Vagina (tissue), 2 donors: ENCODE results near the gene KAT5. TPM values are rescaled to one million over a fixed set of nuclear protein-coding genes. Genes with fewer than 3 reads are reported as not detected.
"Not testable (repeated sequence)": the region's sequence is repeated elsewhere in the genome, so short reads cannot be mapped to it uniquely, and the experiment has no call there.

Source experiments
- DNase-seq, 2 donors: peaks; one replicate each; pipeline ENCODE4 v3.0.0-alpha.2; 2017; ENCODE audit errors: extremely low spot score in 2 of 2
- H3K27ac ChIP-seq: fragments of 200-600 bp; sonication (generic); one replicate; pipeline ENCODE4 v1.5.1; 2019
- H3K27me3 ChIP-seq: fragments of 200-600 bp; sonication (generic); one replicate; pipeline ENCODE4 v1.5.1; 2019
- H3K36me3 ChIP-seq, 2 donors: fragments of 200-600 bp; sonication (generic); one replicate each; pipeline ENCODE4 v1.5.1; 2017 to 2019
- H3K4me1 ChIP-seq: fragments of 200-600 bp; sonication (generic); one replicate; pipeline ENCODE4 v1.5.1; 2019
- H3K4me3 ChIP-seq, 2 donors: fragments of 200-600 bp; sonication (generic); 1 replicate in 1 of 2; 2 replicates in 1 of 2; pipeline ENCODE4 v1.5.1; 2016 to 2019
- H3K9me3 ChIP-seq: fragments of 200-600 bp; sonication (generic); one replicate; pipeline ENCODE4 v1.5.1; 2019
- POLR2A ChIP-seq, 2 donors: fragments of 450-650 bp; IDR thresholded peaks; one replicate each; pipeline ENCODE4 v1.6.1; 2017; ENCODE audit warnings: antibody characterized with exemption in 2 of 2, mild to moderate bottlenecking in 2 of 2, moderate library complexity in 2 of 2
- POLR2AphosphoS5 ChIP-seq, 2 donors: sonication (generic); formaldehyde crosslinking; IDR thresholded peaks; one replicate each; pipeline ENCODE4 v1.9.0; 2017; ENCODE audit warnings: antibody characterized with exemption in 2 of 2, mild to moderate bottlenecking in 2 of 2, low read depth in 1 of 2; ENCODE audit not compliant: insufficient read depth in 1 of 2
- intact Hi-C: fragments of 100-400 bp; cut with DNase I; formaldehyde crosslinking; loops from one replicate; pipeline ENCODE4 v1.15.1; 2023
- total RNA-seq: library from RNA; depleted of rRNA; stranded (reverse); fragments of >200 nt; gene quantifications from one replicate; pipeline ENCODE4 v1.2.3, GENCODE V29; 2016
- TF ChIP-seq, protein P1 (sequence below), 3 experiments: fragments of 450-650 bp in 2 of 3; fragments of 200-600 bp in 1 of 3; sonication (generic) in 1 of 3; IDR thresholded peaks; one replicate each; pipeline ENCODE4 v1.5.1; 2017 to 2019; ENCODE audit warnings: antibody characterized with exemption in 3 of 3, mild to moderate bottlenecking in 2 of 3, moderate library complexity in 2 of 3

KAT5 gene
- total RNA-seq, 1 donor from 2014 or later: 58.9 TPM

DNA sequence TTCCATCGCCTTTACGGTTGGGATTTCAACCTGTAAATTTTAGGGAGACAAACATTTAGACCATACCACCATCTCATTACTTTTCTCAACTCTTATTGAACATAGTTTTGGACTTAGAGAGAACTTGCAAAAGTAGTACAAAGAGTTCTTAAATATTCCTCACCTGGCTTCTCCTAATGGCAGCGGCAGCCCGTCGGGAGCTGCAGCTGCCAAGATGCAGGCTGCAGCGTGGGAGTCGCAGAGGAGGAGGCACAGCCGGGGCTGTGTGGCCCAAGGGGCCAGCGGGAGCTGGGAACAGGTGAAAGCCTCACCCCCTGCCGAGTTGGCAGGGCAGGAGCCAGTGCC, 31.6 kb downstream of the KAT5 start:
- Histone ChIP-seq H3K4me1 (no peaks in the 10 kb centered on the region), H3K27ac (no peak overlapping the region), H3K27me3 (no peaks in the 10 kb centered on the region), H3K36me3 (no peaks in the 10 kb centered on the region), H3K4me3 (no peak overlapping the region), H3K9me3 (no peaks in the 10 kb centered on the region)
- TF ChIP-seq POLR2AphosphoS5 (IDR thresholded peaks at IDR 0.05; ENCODE audit: insufficient read depth in 1 of 2, low read depth in 1 of 2): no peak
- TF ChIP-seq, protein P1, sequence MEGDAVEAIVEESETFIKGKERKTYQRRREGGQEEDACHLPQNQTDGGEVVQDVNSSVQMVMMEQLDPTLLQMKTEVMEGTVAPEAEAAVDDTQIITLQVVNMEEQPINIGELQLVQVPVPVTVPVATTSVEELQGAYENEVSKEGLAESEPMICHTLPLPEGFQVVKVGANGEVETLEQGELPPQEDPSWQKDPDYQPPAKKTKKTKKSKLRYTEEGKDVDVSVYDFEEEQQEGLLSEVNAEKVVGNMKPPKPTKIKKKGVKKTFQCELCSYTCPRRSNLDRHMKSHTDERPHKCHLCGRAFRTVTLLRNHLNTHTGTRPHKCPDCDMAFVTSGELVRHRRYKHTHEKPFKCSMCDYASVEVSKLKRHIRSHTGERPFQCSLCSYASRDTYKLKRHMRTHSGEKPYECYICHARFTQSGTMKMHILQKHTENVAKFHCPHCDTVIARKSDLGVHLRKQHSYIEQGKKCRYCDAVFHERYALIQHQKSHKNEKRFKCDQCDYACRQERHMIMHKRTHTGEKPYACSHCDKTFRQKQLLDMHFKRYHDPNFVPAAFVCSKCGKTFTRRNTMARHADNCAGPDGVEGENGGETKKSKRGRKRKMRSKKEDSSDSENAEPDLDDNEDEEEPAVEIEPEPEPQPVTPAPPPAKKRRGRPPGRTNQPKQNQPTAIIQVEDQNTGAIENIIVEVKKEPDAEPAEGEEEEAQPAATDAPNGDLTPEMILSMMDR (IDR thresholded peaks at IDR 0.05): no peak
- no peak for TF ChIP-seq POLR2A (IDR thresholded peaks at IDR 0.05)
- intact Hi-C loops: no loop called here
- no peak for DNase-seq

DNA sequence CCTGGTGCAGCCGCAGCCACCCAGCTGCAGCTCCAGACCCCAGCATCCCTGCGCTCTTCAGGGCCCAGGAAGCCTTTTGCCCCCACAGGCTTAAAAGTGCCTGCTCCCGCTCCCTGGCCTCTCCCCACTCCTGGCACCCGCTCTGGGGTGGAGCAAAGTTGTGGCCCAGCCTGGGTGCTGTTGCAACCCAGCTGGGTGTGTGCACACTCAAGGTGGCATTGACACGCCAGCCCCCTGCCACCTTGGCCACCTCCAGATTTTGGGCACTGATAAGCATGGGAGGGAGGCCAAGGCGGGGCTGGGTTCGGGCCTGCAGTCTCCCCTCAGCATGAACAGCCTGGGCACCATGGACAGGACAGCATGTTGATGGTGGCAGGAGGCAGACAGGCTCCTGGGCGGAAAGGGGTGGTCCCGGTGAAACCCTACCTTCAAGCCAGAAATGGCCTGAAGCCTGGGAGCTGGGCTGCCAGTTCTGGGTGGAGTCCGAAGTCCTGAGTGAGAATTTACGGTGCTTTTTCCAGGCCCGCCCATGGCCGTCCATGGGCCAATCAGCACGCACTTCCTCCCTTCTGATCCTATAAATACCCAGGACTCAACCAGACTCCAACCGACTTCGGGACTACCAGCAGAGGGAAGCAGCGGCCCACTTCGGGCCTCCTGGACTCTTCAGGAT, 32.1 kb downstream of the KAT5 start:
- H3K4me1 ChIP-seq: no peaks in the 10 kb centered on the region
- no peak for DNase-seq
- no peak overlapping the region for H3K27ac ChIP-seq
- H3K27me3 ChIP-seq: no peaks in the 10 kb centered on the region
- TF ChIP-seq POLR2AphosphoS5 (IDR thresholded peaks at IDR 0.05; ENCODE audit: insufficient read depth in 1 of 2, low read depth in 1 of 2): no peak
- H3K9me3 ChIP-seq: no peaks in the 10 kb centered on the region
- H3K36me3 ChIP-seq: no peaks in the 10 kb centered on the region
- H3K4me3 ChIP-seq: no peak overlapping the region
- intact Hi-C loops: no loop called here

DNA sequence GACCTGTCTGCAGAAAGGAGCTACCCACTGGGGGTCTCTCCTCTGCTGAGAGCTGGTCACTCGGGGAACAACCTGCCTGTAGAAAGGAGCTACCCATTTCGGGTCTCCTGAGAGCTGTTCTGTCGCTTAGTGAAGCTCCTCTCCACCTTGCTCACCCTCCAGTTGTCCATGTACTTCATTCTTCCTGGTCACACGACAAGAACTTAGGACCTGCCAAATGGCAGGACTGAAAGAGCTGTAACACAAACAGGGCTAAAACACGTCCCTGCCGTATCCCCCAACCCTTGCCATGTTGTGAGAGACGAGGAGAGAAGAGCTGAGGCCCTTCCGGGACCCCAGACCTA, 32.6 kb downstream of the KAT5 start:
- TF ChIP-seq, protein P1 (IDR thresholded peaks at IDR 0.05): no peak
- no peak for TF ChIP-seq POLR2AphosphoS5 (IDR thresholded peaks at IDR 0.05; ENCODE audit: insufficient read depth in 1 of 2, low read depth in 1 of 2)
- H3K27me3 ChIP-seq: no peaks in the 10 kb centered on the region
- intact Hi-C loops: no loop called here
- no peaks in the 10 kb centered on the region for H3K4me1 ChIP-seq
- no peaks in the 10 kb centered on the region for H3K36me3 ChIP-seq
- H3K27ac ChIP-seq: no peak overlapping the region
- H3K4me3 ChIP-seq: no peak overlapping the region
- DNase-seq: no peak
- H3K9me3 ChIP-seq: no peaks in the 10 kb centered on the region

DNA sequence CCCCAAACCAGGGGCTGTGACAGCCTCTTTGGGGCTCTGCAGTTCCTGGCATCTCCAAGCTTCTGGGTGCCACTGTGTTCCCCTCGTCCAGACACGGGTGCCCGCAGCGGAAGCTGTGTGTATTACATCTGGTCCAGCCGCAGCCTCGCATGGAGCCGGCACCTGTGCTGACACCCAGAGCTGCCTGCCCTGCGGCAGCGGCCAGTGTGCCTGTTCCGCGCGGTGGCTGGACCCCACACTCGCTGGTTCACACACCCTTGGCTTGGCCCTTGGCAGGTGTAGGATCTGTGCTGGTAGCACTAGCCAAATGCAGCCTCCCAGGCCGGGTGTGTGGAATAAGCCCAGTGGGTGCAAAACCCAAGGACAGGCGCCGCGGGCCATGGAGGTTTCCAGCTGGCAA, 33.0 kb downstream of the KAT5 start:
- H3K4me1 ChIP-seq: no peaks in the 10 kb centered on the region
- H3K27me3 ChIP-seq: no peaks in the 10 kb centered on the region
- no peak overlapping the region for H3K27ac ChIP-seq
- H3K4me3 ChIP-seq: no peak overlapping the region
- intact Hi-C loops: no loop called here
- no peaks in the 10 kb centered on the region for H3K36me3 ChIP-seq
- no peaks in the 10 kb centered on the region for H3K9me3 ChIP-seq
- TF ChIP-seq, protein P1 (IDR thresholded peaks at IDR 0.05): no peak
- TF ChIP-seq POLR2AphosphoS5 (IDR thresholded peaks at IDR 0.05; ENCODE audit: insufficient read depth in 1 of 2, low read depth in 1 of 2) (no peak), POLR2A (IDR thresholded peaks at IDR 0.05) (no peak)
- DNase-seq: no peak

DNA sequence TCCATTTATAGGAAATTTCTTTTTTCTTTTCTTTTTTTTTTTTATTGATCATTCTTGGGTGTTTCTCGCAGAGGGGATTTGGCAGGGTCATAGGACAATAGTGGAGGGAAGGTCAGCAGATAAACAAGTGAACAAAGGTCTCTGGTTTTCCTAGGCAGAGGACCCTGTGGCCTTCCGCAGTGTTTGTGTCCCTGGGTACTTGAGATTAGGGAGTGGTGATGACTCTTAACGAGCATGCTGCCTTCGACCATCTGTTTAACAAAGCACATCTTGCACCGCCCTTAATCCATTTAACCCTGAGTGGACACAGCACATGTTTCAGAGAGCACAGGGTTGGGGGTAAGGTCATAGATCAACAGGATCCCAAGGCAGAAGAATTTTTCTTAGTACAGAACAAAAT, 50.1 kb downstream of the KAT5 start:
- intact Hi-C loops, H3K4me3 ChIP-seq, H3K4me1 ChIP-seq, H3K36me3 ChIP-seq, H3K9me3 ChIP-seq, H3K27me3 ChIP-seq, H3K27ac ChIP-seq, DNase-seq: not testable (repeated sequence)

DNA sequence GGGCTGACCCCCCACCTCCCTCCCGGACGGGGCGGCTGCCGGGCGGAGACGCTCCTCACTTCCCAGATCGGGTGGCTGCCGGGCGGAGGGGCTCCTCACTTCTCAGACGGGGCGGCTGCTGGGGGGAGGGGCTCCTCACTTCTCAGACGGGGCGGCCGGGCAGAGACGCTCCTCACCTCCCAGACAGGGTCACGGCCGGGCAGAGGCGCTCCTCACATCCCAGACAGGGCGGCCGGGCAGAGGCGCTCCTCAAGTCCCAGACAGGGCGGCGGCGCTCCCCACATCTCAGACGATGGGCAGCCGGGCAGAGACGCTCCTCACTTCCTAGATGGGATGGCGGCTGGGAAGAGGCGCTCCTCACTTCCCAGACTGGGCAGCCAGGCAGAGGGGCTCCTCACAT, 50.8 kb downstream of the KAT5 start:
- H3K27ac ChIP-seq, intact Hi-C loops, H3K9me3 ChIP-seq, H3K36me3 ChIP-seq, DNase-seq, H3K4me3 ChIP-seq, H3K27me3 ChIP-seq, H3K4me1 ChIP-seq: not testable (repeated sequence)

DNA sequence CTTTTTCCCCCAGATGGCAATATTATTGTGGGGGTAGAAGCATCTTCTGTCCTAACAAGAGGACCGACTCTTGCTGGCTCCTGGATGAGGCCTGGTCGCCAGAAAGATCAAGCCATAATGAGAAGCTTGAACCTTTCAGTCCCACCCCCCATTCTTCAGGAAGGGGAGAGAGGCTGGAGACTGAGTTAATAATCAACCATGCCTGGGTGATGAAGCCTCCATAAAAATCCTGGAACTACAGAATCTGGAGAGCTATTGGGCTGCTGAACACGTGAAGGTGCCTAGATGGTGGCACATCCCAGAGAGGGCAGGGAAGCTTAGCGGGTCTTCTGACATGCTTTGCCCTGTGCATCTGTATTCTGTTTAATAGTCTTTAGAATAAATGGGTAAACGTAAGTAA, 52.4 kb downstream of the KAT5 start:
- no peak overlapping the region for H3K27ac ChIP-seq
- no peaks in the 10 kb centered on the region for H3K9me3 ChIP-seq
- H3K27me3 ChIP-seq: no peaks in the 10 kb centered on the region
- no peaks in the 10 kb centered on the region for H3K4me1 ChIP-seq
- H3K4me3 ChIP-seq: no peak overlapping the region
- TF ChIP-seq POLR2AphosphoS5 (IDR thresholded peaks at IDR 0.05; ENCODE audit: insufficient read depth in 1 of 2, low read depth in 1 of 2) (no peak), POLR2A (IDR thresholded peaks at IDR 0.05) (no peak)
- TF ChIP-seq, protein P1 (IDR thresholded peaks at IDR 0.05): no peak
- no peaks in the 10 kb centered on the region for H3K36me3 ChIP-seq
- DNase-seq: no peak
- intact Hi-C loops: no loop called here
